Activated CD8-positive, alpha-beta memory T cell treated with anti-CD3 and anti-CD28 coated beads, Interleukin-2, amount 50 U/mL, for 1 hour (primary cell): Measurements from ENCODE around the gene ANO3.
"Not testable (repeated sequence)": the region's sequence is repeated elsewhere in the genome, so short reads cannot be mapped to it uniquely, and the experiment has no call there.

Source experiments
- DNase-seq: peaks from one replicate; pipeline ENCODE4 v3.0.0-alpha.2; 2020; ENCODE audit errors: extremely low read depth

The ANO3 gene

DNA sequence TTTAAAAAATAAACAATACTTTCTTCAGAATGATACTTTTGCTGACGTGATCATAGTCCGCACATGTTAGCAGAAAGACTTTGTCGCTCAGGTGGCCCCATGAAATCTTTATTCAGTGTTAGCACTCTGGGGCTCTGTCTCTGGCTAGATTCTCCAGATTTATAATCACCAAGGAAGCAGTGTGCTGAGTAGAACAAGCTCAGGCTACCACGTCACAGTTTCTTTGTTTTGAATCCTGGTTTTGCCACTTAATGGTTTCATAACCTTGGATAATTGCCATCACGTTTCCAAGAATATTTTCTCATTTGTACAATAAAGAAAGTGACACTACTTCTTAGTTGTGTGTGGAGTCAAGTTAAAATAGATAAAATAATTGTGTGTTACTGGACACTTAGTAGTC, 244.0 kb downstream of the ANO3 start:
- DNase-seq, result no peak

- DNase-seq, result no peak
These were observed 247.2 kb downstream of the ANO3 start for GRCh38 chr11:26578998-26579661.

DNA sequence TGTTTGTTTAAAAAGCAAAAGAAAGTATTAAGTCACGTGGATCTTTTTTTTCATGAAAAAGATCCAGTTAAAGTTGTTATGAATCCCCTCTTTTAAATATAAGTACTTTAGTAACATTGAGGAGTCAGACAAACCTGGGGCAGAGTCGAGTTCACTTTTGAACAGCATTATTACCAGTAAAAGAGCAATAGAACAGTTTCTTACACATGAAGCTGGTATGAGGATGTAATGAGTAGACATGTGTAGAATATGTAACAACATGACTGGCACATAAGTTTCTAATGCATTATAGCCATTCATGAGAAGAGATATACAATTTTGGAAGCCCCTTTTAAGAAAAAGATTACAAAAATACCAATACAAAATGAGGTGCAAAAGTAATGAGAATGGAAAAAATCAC, 247.8 kb downstream of the ANO3 start:
- DNase-seq, result no peak

- no peak for DNase-seq
These were observed 249.0 kb downstream of the ANO3 start for GRCh38 chr11:26580929-26581328.

GRCh38 chr11:26583550-26583949, 251.6 kb downstream of the ANO3 start:
- DNase-seq, result no peak

DNA sequence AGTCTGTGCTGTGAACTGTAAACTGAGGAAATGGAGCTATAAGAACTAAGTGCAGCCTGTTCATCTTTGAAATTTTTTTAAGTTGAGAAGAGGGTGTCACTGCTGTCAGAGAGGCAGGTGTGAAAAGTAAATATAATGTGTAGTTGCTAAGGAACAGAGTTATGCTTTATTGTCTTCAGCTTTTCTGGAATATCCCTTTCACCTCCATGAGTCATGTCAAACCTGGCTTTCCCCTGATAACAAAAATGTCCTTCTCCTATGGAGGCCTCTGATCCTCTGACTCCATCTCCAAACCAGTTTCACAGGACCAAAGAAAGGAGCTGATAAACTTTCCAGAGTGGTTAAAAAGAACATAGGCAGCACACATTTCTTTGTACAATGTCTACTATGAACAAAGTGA, 252.9 kb downstream of the ANO3 start:
- no peak for DNase-seq

DNA sequence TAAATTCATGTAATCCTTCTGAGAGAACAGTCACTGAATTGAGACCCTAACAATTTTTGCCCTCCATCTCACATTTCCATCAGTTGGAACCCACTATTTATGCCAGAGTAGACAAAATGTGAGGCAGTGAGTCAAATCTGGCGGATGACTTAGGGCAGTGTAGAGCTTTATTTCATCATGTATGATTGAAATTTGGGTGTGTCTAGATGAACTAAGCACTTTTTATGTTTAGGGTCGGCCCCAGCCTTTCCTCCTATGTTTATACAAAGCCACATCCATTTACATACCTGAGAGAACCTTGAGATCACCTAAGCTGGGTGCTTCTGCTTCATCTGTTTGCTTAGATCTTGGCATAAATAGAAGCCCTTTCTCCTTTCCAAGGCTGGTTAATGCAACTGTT, 255.1 kb downstream of the ANO3 start:
- DNase-seq, result no peak

- no peak for DNase-seq
These were observed 261.8 kb downstream of the ANO3 start for GRCh38 chr11:26593691-26594090.

GRCh38 chr11:26595207-26595865, 263.4 kb downstream of the ANO3 start:
- not testable (repeated sequence) for DNase-seq

- not testable (repeated sequence) for DNase-seq
These were observed 265.2 kb downstream of the ANO3 start for GRCh38 chr11:26597049-26597689.

DNA sequence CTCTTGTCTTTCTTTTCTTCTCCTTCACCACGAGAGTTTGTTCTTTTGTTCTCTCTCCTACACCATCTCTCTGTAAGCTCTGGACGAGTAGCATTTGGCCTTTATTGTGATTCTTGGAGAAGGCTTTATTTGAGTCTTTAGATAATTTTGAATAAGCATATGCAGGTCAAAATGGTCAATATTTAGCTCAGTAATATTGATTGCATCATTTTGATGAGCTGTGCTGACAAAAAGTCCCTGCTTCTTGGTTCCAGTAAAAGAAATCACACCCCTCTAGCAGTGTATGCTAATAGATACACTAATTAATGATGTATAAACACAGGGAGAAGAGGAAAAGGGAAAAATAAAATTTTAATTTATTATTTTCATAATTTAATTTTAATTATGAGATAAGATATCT, 266.0 kb downstream of the ANO3 start:
- no peak for DNase-seq

DNA sequence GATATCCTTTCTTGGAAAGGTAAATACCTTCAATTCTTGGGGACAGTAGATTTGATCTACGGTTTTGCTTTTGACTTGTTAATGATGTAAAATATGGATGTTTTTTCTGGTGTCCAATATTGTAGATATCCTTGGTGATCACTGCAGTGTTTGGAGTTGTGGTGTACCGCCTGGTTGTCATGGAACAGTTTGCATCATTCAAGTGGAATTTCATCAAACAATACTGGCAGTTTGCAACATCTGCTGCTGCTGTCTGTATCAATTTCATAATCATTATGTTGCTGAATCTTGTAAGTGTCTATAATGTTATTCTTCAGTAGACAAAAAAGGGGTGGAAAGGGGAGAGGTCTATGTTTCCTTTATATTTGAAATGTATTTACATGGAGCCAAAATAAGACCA, 267.5 kb downstream of the ANO3 start:
- DNase-seq, result no peak

DNA sequence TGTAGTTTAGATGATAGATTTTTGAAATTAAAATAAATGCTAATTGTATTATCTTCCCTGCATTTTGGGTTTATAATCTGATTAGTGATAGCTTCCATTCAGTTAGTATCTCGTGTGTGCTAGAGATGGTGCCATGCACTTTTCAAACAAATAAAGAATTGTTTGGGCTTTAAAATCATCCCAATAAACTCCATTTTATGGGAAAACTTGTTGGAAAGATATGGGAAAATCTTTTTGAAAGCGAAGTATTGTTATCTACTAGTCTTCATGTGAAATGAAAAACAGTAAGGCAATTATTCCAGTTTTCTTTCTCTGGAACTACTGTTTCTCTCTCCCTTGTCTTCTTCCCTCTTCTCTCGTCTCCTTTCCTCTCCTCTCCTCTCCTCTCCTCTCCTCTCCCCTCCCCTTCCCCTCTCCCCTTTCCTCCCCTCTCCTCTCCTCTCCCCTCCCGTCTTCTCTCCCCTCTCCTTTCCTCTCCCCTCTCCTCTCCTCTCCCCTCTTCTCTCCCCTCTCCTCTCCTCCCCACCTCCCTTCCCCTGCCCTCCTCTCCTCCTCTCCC, 268.0 kb downstream of the ANO3 start:
- no peak for DNase-seq

GRCh38 chr11:26607725-26608506, 276.0 kb downstream of the ANO3 start:
- no peak for DNase-seq

DNA sequence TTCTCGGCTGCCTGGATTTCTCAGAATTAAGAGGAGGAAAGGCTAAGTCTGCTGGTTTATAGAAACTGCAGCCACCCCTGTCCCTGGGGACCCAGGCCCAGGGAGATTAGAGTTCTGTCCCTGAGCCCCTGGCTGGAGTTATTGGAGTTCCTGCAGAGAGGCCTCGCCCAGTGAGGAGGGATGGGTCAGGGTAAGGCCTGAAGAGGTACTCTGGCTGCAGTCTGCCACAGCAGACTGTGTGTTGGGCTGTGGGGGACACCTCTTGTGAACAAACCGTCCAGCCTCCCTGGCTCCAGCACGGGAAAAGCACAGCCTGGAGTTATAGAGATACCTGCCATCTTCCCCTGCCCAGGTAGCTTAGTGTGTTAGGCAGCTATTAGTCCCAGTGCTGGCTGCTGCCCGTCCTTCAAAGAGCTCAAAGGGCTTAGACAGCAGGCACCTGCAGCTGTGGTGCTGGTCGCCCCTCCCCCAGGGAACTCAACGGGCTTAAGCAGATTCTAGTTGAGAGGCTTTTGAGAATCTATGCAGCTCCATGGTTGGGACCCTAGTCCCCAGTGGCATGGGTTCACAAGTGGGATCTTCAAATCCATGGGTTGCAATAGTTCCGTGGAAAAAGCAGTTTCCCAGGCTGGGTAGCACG, 276.7 kb downstream of the ANO3 start:
- DNase-seq, result no peak

- no peak for DNase-seq
These were observed 281.8 kb downstream of the ANO3 start for GRCh38 chr11:26613759-26614158.

DNA sequence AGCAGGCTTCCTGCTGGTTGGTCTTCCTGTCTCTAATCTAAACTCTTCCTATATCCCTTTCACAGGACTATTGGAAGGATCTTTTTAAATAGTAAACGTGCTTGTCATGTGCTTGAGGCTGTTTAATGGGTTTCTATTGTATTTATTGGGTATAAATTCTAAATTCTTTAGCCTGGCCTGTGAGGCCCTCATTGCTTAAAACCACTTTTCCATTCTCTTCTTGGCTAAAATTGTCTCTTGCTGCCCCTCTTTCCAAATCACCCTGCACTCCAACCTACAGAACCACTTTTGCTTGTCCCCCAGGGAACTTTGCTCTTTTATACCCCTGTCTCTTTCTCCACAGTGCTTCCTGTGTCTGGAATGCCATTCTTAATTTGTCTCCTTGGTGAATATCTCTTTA, 286.5 kb downstream of the ANO3 start:
- DNase-seq, result no peak

- no peak for DNase-seq
These were observed 288.5 kb downstream of the ANO3 start for GRCh38 chr11:26620282-26621045.

GRCh38 chr11:26621132-26621531, 289.2 kb downstream of the ANO3 start:
- DNase-seq, result no peak

- no peak for DNase-seq
These were observed 290.3 kb downstream of the ANO3 start for GRCh38 chr11:26622181-26622580.
